WTC11 (cell line): ENCODE results near the gene ZFAND3. TPM values are rescaled to one million over a fixed set of nuclear protein-coding genes. Genes with fewer than 3 reads are reported as not detected.

ENCODE experiments used
- ATAC-seq: fragments of 200-7000 bp; cut with Tn5 transposase; 2 replicates; pipeline ENCODE4 v1.10.0; 2021; ENCODE audit warnings: mild to moderate bottlenecking, moderate library complexity
- CTCF ChIA-PET: fragments of 300-600 bp; sonication (Branson Sonifier 250); formaldehyde crosslinking; loops from one replicate; lab custom pipeline; 2021; ENCODE audit warnings: antibody characterized with exemption; lab: Charles Lee
- POLR2A ChIA-PET: fragments of 350-600 bp; sonication (Branson Sonifier 250); formaldehyde crosslinking; loops from one replicate; lab custom pipeline; 2021; ENCODE audit warnings: antibody characterized with exemption; lab: Charles Lee
- DNase-seq: peaks from one replicate; pipeline ENCODE4 v3.0.0; 2021; ENCODE audit warnings: low spot score
- H3K27ac Mint-ChIP-seq: 2 replicates; pipeline ENCODE4 v1.8.0; 2021; ENCODE audit warnings: mixed read lengths
- H3K27me3 Mint-ChIP-seq: 2 replicates; pipeline ENCODE4 v1.8.0; 2021; ENCODE audit warnings: low read depth, mild to moderate bottlenecking, moderate library complexity, mixed read lengths
- H3K36me3 Mint-ChIP-seq: 2 replicates; pipeline ENCODE4 v1.8.0; 2021; ENCODE audit warnings: mixed read lengths
- H3K4me1 Mint-ChIP-seq: 2 replicates; pipeline ENCODE4 v1.8.0; 2022; ENCODE audit warnings: mixed read lengths
- H3K4me3 Mint-ChIP-seq: 2 replicates; pipeline ENCODE4 v1.8.0; 2021; ENCODE audit warnings: mild to moderate bottlenecking, moderate library complexity, mixed read lengths
- H3K9me3 Mint-ChIP-seq: 2 replicates; pipeline ENCODE4 v1.8.0; 2021; ENCODE audit warnings: mixed read lengths
- FOXK1 ChIP-seq: sonication (generic); formaldehyde crosslinking; IDR thresholded peaks from 2 replicates; pipeline ENCODE4 v1.8.0; 2022; ENCODE audit warnings: mild to moderate bottlenecking, moderate library complexity, missing genetic modification reagents
- MXD4 ChIP-seq: fragments of 250-450 bp; sonication (Bioruptor Pico); IDR thresholded peaks from 2 replicates; pipeline ENCODE4 v1.8.0; 2021; ENCODE audit warnings: mild to moderate bottlenecking, moderate library complexity, borderline replicate concordance
- SMAD4 ChIP-seq: sonication (generic); formaldehyde crosslinking; IDR thresholded peaks from 2 replicates; pipeline ENCODE4 v1.8.0; 2022; ENCODE audit warnings: mild to moderate bottlenecking, missing genetic modification reagents
- SP1 ChIP-seq: sonication (generic); formaldehyde crosslinking; conservative IDR thresholded peaks from 2 replicates; pipeline ENCODE4 v1.8.1; 2022; ENCODE audit warnings: missing genetic modification reagents
- TP53 ChIP-seq: sonication (generic); formaldehyde crosslinking; IDR thresholded peaks from 2 replicates; pipeline ENCODE4 v1.8.1; 2023; ENCODE audit warnings: mild to moderate bottlenecking, missing genetic modification reagents
- ZNF232 ChIP-seq: sonication (generic); formaldehyde crosslinking; IDR thresholded peaks from 2 replicates; pipeline ENCODE4 v1.8.0; 2022; ENCODE audit warnings: mild to moderate bottlenecking, missing genetic modification reagents
- total RNA-seq: library from RNA; stranded (reverse); gene quantifications from 3 replicates; pipeline ENCODE4 v1.2.3, GENCODE V29; 2021
- TF ChIP-seq, protein P1 (sequence below): sonication (generic); formaldehyde crosslinking; IDR thresholded peaks from 2 replicates; pipeline ENCODE4 v1.8.1; 2023; ENCODE audit warnings: mild to moderate bottlenecking, missing genetic modification reagents
- TF ChIP-seq, protein P2 (sequence below): sonication (generic); formaldehyde crosslinking; IDR thresholded peaks from 2 replicates; pipeline ENCODE4 v1.8.1; 2022; ENCODE audit warnings: mild to moderate bottlenecking, missing genetic modification reagents, moderate library complexity, borderline replicate concordance
- TF ChIP-seq, protein P3 (sequence below): fragments of 250-450 bp; sonication (Bioruptor Pico); IDR thresholded peaks from 2 replicates; pipeline ENCODE4 v1.9.0; 2021; ENCODE audit warnings: mild to moderate bottlenecking
- TF ChIP-seq, protein P4 (sequence below): sonication (generic); formaldehyde crosslinking; IDR thresholded peaks from 2 replicates; pipeline ENCODE4 v1.8.1; 2023; ENCODE audit warnings: mild to moderate bottlenecking, missing genetic modification reagents, moderate library complexity
- TF ChIP-seq, protein P5 (sequence below): sonication (generic); formaldehyde crosslinking; IDR thresholded peaks from 2 replicates; pipeline ENCODE4 v1.8.1; 2023; ENCODE audit warnings: mild to moderate bottlenecking, missing genetic modification reagents, moderate library complexity
- TF ChIP-seq, protein P6 (sequence below): sonication (generic); formaldehyde crosslinking; IDR thresholded peaks from 2 replicates; pipeline ENCODE4 v1.8.1; 2023; ENCODE audit warnings: mild to moderate bottlenecking, missing genetic modification reagents, borderline replicate concordance
- TF ChIP-seq, protein P7 (sequence below): sonication (generic); formaldehyde crosslinking; IDR thresholded peaks from 2 replicates; pipeline ENCODE4 v1.8.1; 2023; ENCODE audit warnings: mild to moderate bottlenecking, moderate library complexity, missing genetic modification reagents
- TF ChIP-seq, protein P8 (sequence below): sonication (generic); formaldehyde crosslinking; IDR thresholded peaks from 2 replicates; pipeline ENCODE4 v1.8.0; 2022; ENCODE audit warnings: mild to moderate bottlenecking, missing genetic modification reagents
- TF ChIP-seq, protein P9 (sequence below): sonication (generic); formaldehyde crosslinking; IDR thresholded peaks from 2 replicates; pipeline ENCODE4 v1.8.0; 2022; ENCODE audit warnings: missing genetic modification reagents
- TF ChIP-seq, protein P10 (sequence below): fragments of 250-450 bp; sonication (Bioruptor Pico); conservative IDR thresholded peaks from 2 replicates; pipeline ENCODE4 v1.9.0; 2021; ENCODE audit warnings: mild to moderate bottlenecking

ZFAND3 gene
- total RNA-seq, 1 experiment from 2014 or later, result 50.3 TPM

DNA sequence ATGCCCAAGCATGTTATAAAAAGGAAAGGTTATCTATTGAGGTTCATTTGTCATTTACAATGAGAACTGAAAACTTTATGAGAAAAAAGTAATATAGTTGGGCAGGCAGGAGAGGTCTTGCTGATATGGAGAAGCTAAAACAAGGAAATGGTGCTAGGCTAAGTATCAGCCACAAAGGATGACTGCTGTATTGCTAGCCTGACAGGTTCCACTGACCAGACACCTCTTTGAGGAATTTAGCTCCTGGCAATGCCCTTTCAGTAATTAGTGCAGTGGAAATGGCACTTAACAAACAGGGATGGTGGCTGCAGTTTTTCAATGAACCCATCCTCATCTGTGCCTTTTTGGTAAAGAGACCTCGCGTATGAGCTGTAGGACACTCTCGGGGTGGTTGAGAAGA is 284.4 kb downstream of the ZFAND3 start:
- no peak for ATAC-seq
- POLR2A ChIA-PET, result no interaction called here
- Mint-ChIP-seq H3K9me3 (no peaks in the 10 kb centered on the region), H3K4me3 (no peak overlapping the region), H3K36me3 (no peaks in the 10 kb centered on the region), H3K4me1 (no peaks in the 10 kb centered on the region)
- CTCF ChIA-PET, result no interaction called here
- DNase-seq, result no peak
- TF ChIP-seq, protein P1, sequence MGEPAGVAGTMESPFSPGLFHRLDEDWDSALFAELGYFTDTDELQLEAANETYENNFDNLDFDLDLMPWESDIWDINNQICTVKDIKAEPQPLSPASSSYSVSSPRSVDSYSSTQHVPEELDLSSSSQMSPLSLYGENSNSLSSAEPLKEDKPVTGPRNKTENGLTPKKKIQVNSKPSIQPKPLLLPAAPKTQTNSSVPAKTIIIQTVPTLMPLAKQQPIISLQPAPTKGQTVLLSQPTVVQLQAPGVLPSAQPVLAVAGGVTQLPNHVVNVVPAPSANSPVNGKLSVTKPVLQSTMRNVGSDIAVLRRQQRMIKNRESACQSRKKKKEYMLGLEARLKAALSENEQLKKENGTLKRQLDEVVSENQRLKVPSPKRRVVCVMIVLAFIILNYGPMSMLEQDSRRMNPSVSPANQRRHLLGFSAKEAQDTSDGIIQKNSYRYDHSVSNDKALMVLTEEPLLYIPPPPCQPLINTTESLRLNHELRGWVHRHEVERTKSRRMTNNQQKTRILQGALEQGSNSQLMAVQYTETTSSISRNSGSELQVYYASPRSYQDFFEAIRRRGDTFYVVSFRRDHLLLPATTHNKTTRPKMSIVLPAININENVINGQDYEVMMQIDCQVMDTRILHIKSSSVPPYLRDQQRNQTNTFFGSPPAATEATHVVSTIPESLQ (CRISPR knock-in tag), result no peak
- TF ChIP-seq, protein P2, sequence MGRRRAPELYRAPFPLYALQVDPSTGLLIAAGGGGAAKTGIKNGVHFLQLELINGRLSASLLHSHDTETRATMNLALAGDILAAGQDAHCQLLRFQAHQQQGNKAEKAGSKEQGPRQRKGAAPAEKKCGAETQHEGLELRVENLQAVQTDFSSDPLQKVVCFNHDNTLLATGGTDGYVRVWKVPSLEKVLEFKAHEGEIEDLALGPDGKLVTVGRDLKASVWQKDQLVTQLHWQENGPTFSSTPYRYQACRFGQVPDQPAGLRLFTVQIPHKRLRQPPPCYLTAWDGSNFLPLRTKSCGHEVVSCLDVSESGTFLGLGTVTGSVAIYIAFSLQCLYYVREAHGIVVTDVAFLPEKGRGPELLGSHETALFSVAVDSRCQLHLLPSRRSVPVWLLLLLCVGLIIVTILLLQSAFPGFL (CRISPR knock-in tag), result no peak
- TF ChIP-seq MXD4 (no peak), ZNF232 (no peak), FOXK1 (no peak), TP53 (CRISPR knock-in tag) (no peak), SP1 (CRISPR knock-in tag) (no peak)
- TF ChIP-seq, protein P3, sequence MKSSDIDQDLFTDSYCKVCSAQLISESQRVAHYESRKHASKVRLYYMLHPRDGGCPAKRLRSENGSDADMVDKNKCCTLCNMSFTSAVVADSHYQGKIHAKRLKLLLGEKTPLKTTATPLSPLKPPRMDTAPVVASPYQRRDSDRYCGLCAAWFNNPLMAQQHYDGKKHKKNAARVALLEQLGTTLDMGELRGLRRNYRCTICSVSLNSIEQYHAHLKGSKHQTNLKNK (CRISPR knock-in tag), result no peak
- TF ChIP-seq, protein P4, sequence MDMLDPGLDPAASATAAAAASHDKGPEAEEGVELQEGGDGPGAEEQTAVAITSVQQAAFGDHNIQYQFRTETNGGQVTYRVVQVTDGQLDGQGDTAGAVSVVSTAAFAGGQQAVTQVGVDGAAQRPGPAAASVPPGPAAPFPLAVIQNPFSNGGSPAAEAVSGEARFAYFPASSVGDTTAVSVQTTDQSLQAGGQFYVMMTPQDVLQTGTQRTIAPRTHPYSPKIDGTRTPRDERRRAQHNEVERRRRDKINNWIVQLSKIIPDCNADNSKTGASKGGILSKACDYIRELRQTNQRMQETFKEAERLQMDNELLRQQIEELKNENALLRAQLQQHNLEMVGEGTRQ (CRISPR knock-in tag), result no peak
- TF ChIP-seq, protein P5, sequence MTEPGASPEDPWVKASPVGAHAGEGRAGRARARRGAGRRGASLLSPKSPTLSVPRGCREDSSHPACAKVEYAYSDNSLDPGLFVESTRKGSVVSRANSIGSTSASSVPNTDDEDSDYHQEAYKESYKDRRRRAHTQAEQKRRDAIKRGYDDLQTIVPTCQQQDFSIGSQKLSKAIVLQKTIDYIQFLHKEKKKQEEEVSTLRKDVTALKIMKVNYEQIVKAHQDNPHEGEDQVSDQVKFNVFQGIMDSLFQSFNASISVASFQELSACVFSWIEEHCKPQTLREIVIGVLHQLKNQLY (CRISPR knock-in tag), result no peak
- TF ChIP-seq, protein P6, sequence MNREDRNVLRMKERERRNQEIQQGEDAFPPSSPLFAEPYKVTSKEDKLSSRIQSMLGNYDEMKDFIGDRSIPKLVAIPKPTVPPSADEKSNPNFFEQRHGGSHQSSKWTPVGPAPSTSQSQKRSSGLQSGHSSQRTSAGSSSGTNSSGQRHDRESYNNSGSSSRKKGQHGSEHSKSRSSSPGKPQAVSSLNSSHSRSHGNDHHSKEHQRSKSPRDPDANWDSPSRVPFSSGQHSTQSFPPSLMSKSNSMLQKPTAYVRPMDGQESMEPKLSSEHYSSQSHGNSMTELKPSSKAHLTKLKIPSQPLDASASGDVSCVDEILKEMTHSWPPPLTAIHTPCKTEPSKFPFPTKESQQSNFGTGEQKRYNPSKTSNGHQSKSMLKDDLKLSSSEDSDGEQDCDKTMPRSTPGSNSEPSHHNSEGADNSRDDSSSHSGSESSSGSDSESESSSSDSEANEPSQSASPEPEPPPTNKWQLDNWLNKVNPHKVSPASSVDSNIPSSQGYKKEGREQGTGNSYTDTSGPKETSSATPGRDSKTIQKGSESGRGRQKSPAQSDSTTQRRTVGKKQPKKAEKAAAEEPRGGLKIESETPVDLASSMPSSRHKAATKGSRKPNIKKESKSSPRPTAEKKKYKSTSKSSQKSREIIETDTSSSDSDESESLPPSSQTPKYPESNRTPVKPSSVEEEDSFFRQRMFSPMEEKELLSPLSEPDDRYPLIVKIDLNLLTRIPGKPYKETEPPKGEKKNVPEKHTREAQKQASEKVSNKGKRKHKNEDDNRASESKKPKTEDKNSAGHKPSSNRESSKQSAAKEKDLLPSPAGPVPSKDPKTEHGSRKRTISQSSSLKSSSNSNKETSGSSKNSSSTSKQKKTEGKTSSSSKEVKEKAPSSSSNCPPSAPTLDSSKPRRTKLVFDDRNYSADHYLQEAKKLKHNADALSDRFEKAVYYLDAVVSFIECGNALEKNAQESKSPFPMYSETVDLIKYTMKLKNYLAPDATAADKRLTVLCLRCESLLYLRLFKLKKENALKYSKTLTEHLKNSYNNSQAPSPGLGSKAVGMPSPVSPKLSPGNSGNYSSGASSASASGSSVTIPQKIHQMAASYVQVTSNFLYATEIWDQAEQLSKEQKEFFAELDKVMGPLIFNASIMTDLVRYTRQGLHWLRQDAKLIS (CRISPR knock-in tag), result no peak
- TF ChIP-seq, all 79 proteins: peak for 0
- Mint-ChIP-seq H3K27me3 (no peaks in the 10 kb centered on the region), H3K27ac (no peak overlapping the region)

DNA sequence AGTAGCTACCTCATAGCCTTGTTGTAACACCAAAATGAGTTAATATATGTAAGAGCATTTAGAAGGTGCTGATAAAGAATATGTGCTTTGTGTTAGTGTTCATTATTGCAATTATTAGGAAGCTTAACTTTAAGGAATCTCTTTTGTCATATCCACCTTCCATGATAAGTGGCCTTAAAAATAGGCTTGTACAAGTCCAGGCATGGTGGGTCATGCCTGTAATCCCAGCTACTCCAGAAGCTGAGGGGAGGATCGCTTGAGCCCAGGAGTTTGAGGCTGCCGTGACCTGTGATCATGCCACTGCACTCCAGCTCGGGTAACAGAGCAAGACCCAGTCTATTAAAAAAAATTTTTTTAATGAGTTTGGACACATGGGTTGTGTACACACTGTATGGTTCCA is 285.5 kb downstream of the ZFAND3 start:
- Mint-ChIP-seq H3K4me3 (no peak overlapping the region), H3K9me3 (no peaks in the 10 kb centered on the region), H3K27ac (no peak overlapping the region), H3K4me1 (no peaks in the 10 kb centered on the region), H3K27me3 (no peaks in the 10 kb centered on the region), H3K36me3 (no peaks in the 10 kb centered on the region)
- CTCF ChIA-PET, result interaction anchor here (0.8 kb wide), 1 partner anchor 27 kb away, joined by 3 read pairs; no protein-coding TSS in a partner anchor
- DNase-seq, result no peak
- ATAC-seq, result no peak
- POLR2A ChIA-PET, result no interaction called here
- TF ChIP-seq, protein P7, sequence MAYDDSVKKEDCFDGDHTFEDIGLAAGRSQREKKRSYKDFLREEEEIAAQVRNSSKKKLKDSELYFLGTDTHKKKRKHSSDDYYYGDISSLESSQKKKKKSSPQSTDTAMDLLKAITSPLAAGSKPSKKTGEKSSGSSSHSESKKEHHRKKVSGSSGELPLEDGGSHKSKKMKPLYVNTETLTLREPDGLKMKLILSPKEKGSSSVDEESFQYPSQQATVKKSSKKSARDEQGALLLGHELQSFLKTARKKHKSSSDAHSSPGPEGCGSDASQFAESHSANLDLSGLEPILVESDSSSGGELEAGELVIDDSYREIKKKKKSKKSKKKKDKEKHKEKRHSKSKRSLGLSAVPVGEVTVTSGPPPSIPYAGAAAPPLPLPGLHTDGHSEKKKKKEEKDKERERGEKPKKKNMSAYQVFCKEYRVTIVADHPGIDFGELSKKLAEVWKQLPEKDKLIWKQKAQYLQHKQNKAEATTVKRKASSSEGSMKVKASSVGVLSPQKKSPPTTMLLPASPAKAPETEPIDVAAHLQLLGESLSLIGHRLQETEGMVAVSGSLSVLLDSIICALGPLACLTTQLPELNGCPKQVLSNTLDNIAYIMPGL (CRISPR knock-in tag), result no peak
- TF ChIP-seq, protein P8, sequence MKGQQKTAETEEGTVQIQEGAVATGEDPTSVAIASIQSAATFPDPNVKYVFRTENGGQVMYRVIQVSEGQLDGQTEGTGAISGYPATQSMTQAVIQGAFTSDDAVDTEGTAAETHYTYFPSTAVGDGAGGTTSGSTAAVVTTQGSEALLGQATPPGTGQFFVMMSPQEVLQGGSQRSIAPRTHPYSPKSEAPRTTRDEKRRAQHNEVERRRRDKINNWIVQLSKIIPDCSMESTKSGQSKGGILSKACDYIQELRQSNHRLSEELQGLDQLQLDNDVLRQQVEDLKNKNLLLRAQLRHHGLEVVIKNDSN (CRISPR knock-in tag), result no peak
- TF ChIP-seq, protein P9, sequence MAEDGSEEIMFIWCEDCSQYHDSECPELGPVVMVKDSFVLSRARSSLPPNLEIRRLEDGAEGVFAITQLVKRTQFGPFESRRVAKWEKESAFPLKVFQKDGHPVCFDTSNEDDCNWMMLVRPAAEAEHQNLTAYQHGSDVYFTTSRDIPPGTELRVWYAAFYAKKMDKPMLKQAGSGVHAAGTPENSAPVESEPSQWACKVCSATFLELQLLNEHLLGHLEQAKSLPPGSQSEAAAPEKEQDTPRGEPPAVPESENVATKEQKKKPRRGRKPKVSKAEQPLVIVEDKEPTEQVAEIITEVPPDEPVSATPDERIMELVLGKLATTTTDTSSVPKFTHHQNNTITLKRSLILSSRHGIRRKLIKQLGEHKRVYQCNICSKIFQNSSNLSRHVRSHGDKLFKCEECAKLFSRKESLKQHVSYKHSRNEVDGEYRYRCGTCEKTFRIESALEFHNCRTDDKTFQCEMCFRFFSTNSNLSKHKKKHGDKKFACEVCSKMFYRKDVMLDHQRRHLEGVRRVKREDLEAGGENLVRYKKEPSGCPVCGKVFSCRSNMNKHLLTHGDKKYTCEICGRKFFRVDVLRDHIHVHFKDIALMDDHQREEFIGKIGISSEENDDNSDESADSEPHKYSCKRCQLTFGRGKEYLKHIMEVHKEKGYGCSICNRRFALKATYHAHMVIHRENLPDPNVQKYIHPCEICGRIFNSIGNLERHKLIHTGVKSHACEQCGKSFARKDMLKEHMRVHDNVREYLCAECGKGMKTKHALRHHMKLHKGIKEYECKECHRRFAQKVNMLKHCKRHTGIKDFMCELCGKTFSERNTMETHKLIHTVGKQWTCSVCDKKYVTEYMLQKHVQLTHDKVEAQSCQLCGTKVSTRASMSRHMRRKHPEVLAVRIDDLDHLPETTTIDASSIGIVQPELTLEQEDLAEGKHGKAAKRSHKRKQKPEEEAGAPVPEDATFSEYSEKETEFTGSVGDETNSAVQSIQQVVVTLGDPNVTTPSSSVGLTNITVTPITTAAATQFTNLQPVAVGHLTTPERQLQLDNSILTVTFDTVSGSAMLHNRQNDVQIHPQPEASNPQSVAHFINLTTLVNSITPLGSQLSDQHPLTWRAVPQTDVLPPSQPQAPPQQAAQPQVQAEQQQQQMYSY (CRISPR knock-in tag), result no peak
- TF ChIP-seq, protein P10, sequence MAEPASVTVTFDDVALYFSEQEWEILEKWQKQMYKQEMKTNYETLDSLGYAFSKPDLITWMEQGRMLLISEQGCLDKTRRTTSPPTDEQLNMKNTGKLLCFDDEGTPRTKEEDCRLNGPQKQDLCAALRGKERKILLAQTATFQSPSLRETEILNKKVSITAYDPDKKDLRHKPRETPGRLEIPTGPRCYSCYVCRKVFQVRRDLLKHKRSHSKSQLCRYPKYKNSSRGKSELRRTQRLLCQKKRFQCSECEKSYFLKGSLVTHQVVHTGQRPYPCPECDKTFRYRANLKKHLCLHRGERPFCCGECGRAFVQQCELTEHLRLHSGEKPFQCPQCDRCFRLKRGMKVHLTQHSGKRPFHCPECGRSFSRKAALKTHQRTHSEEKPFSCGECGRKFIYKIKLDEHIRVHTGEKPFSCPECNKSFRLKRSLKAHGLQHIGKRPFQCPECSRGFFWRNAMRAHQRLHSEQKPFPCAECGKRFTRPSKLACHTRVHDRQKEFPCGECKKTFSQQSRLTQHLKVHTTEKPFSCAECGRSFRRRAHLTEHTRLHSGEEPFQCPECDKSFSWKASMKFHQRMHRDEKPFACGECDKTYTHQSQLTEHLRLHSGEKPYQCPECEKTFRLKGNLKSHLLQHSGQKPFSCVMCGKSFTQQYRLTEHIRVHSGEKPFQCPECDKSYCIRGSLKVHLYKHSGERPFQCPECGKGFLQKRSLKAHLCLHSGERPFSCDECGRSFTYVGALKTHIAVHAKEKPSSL (CRISPR knock-in tag), result no peak
- TF ChIP-seq SMAD4 (CRISPR knock-in tag), result no peak
